Testis (tissue), 5 donors: Measurements from ENCODE around the gene SLC39A7. TPM values are rescaled to one million over a fixed set of nuclear protein-coding genes. Genes with fewer than 3 reads are reported as not detected.

Experiments
- DNase-seq: peaks from one replicate; pipeline ENCODE4 v3.0.0-alpha.2; 2019
- H3K27ac ChIP-seq, 2 donors: fragments of 200-600 bp; sonication (generic); one replicate each; pipeline ENCODE4 v1.5.1; 2019
- H3K27me3 ChIP-seq: fragments of 200-600 bp; sonication (generic); one replicate; pipeline ENCODE4 v1.5.1; 2019
- H3K36me3 ChIP-seq: fragments of 200-600 bp; sonication (generic); one replicate; pipeline ENCODE4 v1.5.1; 2017; ENCODE audit warnings: low read depth; ENCODE audit errors: missing control alignments
- H3K4me1 ChIP-seq: fragments of 200-600 bp; sonication (generic); one replicate; pipeline ENCODE4 v1.5.1; 2019
- H3K4me3 ChIP-seq, 2 donors: fragments of 200-600 bp; sonication (generic); one replicate each; pipeline ENCODE4 v1.5.1; 2017 to 2019
- H3K9me3 ChIP-seq: fragments of 200-600 bp; sonication (generic); one replicate; pipeline ENCODE4 v1.5.1; 2017
- POLR2A ChIP-seq: fragments of 450-650 bp; IDR thresholded peaks from one replicate; pipeline ENCODE4 v1.6.1; 2017; ENCODE audit warnings: antibody characterized with exemption, mild to moderate bottlenecking, moderate library complexity
- WGBS, 2 donors: methylation state at CpG; one replicate each; pipeline ENCODE4 v1.1.5; 2018; 5-methylcytosine and 5-hydroxymethylcytosine counted together
- intact Hi-C: fragments of 100-400 bp; cut with DNase I; formaldehyde crosslinking; loops from one replicate; pipeline ENCODE4 v1.15.1; 2023; ENCODE audit warnings: low total_unique reads
- long read RNA-seq, 2 donors: transcript quantifications; one replicate each; lab custom pipeline, GENCODE V29; 2026
- polyA plus RNA-seq: library from polyadenylated mRNA; stranded (reverse); fragments of 350-450 nt; fragmentation: Illumina TruSeq; extraction: RNeasy Lipid Tissue Mini Kit (QIAGEN cat#74804); gene quantifications from one replicate; pipeline ENCODE4 v1.2.3, GENCODE V29; 2014; ENCODE audit warnings: low read depth, low replicate concordance; ENCODE audit not compliant: insufficient read depth
- total RNA-seq, 2 donors: library from RNA; depleted of rRNA; stranded (reverse); fragments of >200 nt; gene quantifications; one replicate each; pipeline ENCODE4 v1.2.3, GENCODE V29; 2016
- TF ChIP-seq, protein P1 (sequence below), 3 experiments: fragments of 450-650 bp in 2 of 3; fragments of 200-600 bp in 1 of 3; sonication (generic) in 1 of 3; IDR thresholded peaks; one replicate each; pipeline ENCODE4 v1.5.1; 2016 to 2019; ENCODE audit warnings: antibody characterized with exemption in 3 of 3, mild to moderate bottlenecking in 2 of 3, moderate library complexity in 1 of 3

Gene SLC39A7, protein sequence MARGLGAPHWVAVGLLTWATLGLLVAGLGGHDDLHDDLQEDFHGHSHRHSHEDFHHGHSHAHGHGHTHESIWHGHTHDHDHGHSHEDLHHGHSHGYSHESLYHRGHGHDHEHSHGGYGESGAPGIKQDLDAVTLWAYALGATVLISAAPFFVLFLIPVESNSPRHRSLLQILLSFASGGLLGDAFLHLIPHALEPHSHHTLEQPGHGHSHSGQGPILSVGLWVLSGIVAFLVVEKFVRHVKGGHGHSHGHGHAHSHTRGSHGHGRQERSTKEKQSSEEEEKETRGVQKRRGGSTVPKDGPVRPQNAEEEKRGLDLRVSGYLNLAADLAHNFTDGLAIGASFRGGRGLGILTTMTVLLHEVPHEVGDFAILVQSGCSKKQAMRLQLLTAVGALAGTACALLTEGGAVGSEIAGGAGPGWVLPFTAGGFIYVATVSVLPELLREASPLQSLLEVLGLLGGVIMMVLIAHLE
- 10 to 100 TPM; 79.1 to 85.7 TPM for total RNA-seq
- 87.7 TPM for polyA plus RNA-seq
- long read RNA-seq, donor 1, transcript SLC39A7-202 (7 exons, 2,409 nt): major isoform, 8 of 18 reads
- long read RNA-seq, donor 1, transcript SLC39A7-201 (8 exons, 2,153 nt): major isoform, 8 of 18 reads
- long read RNA-seq, donor 1, partial matches to known transcripts: 0 of 18 reads
- long read RNA-seq, donor 1, other reads (novel, unspliced or antisense): 0 of 18 reads
- long read RNA-seq, donor 2, transcript SLC39A7-201 (8 exons, 2,153 nt): minor isoform, 6 of 16 reads
- long read RNA-seq, donor 2, transcript SLC39A7-202 (7 exons, 2,409 nt): major isoform, 10 of 16 reads
- long read RNA-seq, donor 2, partial matches to known transcripts: 0 of 16 reads
- long read RNA-seq, donor 2, other reads (novel, unspliced or antisense): 0 of 16 reads

DNA sequence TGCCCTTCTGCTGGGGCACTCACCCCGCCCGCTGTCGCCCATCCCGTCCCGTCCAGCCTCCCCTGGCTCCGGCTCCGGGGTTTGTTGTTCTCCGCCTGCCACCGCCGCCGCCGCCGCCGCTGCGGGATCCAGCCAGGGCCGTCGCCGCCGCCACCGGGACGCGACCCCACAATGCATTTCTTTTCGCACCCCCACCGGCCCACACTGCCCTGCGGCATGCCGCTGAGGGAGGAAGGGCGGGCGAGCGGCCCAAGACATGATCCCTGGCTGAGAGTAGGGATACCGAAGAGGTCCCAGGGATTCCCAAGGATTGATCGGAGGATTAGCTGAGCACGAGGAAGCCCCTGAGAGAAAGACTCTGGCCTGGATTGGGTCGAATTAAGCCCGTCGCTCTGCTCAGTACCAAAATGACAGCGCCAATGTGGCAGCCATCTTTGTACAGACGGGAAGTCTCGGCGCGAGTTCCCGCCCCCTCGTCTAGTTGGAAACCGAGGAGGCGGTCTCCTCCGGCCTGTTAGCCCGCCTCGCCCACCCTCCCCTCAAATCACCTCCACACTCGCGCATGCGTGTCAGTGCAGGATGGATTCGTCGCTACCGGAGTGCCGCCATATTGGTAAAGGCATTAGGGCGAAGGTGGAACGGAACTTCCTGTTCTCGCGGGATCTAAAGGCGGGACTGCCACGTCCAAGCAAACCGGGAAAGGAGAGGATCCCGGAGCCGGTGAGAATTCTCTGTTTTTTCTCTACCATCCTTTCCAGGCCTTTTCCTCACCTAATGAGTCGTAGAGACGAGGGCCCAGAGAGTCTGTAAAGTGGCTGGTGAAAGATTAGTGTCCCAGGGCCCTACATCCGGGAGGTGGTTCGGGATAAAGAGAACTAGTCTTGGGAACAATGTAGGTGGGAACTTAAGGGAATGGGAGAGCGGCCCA is at the start of gene SLC39A7, which contains the start of gene RXRB:
Gene SLC39A7 (plus strand): TSS at position 649 of the 928 bp plus-strand sequence. CDS start 379 bp downstream, outside the sequence.
Gene RXRB (minus strand): TSS at position 447 of the 928 bp plus-strand sequence. CDS start 189 bp downstream, at position 258.
- 0 to 1% methylated on average over 27 to 65 of the region's 68 CpGs for WGBS, 2 donors
- intact Hi-C loops: loop anchor here (10.0 kb wide), 1 partner anchor 114 kb away; the partner anchor contains the start of genes TAPBP and ZBTB22
- peaks cover 44% of the 10 kb centered on the region for H3K4me1 ChIP-seq

GRCh38 chr6:33151050-33151449 is 49.6 kb upstream of the SLC39A7 start:
- no peak for DNase-seq
- H3K27me3 ChIP-seq: no peaks in the 10 kb centered on the region
- no peak for TF ChIP-seq POLR2A
- TF ChIP-seq, protein P1, sequence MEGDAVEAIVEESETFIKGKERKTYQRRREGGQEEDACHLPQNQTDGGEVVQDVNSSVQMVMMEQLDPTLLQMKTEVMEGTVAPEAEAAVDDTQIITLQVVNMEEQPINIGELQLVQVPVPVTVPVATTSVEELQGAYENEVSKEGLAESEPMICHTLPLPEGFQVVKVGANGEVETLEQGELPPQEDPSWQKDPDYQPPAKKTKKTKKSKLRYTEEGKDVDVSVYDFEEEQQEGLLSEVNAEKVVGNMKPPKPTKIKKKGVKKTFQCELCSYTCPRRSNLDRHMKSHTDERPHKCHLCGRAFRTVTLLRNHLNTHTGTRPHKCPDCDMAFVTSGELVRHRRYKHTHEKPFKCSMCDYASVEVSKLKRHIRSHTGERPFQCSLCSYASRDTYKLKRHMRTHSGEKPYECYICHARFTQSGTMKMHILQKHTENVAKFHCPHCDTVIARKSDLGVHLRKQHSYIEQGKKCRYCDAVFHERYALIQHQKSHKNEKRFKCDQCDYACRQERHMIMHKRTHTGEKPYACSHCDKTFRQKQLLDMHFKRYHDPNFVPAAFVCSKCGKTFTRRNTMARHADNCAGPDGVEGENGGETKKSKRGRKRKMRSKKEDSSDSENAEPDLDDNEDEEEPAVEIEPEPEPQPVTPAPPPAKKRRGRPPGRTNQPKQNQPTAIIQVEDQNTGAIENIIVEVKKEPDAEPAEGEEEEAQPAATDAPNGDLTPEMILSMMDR (IDR thresholded peaks at IDR 0.05): no peak
- no peak overlapping the region for H3K27ac ChIP-seq
- WGBS, 2 donors: 95 to 96% methylated on average over 1 of the region's 1 CpG
- no peaks in the 10 kb centered on the region for H3K36me3 ChIP-seq
- no peaks in the 10 kb centered on the region for H3K9me3 ChIP-seq
- no peak overlapping the region for H3K4me3 ChIP-seq
- no peaks in the 10 kb centered on the region for H3K4me1 ChIP-seq
- intact Hi-C loops: no loop called here

More for the DNA sequence above, at the start of gene SLC39A7, which contains the start of gene RXRB:
- DNase-seq: peak; percentile 99
- Histone ChIP-seq H3K9me3 (no peaks in the 10 kb centered on the region), H3K27ac (peak within 1 kb of the TSS; percentile 91 to 94), H3K4me3 (peak within 1 kb of the TSS; percentile 82), H3K27me3 (no peaks in the 10 kb centered on the region), H3K36me3 (no peaks in the 10 kb centered on the region)
- TF ChIP-seq POLR2A: no peak
- TF ChIP-seq, protein P1 (IDR thresholded peaks at IDR 0.05): no peak

DNA sequence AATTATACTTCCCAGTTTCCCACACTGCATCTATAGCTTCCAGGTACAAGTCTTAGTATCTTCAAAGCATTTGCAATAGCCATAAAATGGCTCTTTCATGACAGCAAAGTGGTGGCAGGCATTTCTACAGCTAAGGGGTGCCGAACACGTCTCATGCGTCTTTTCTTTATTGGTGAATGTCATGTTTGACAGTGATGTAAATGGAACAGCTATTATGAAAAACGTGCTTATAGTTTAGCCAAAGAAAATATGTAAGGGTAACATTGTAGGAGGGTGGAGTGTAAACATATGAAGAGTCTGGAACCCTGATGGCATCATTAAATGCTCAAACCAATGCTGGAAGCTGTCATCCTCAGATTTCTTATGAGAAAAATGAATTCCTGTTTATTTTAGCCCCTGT is 46.3 kb upstream of the SLC39A7 start:
- 76 to 77% methylated on average over 4 of the region's 4 CpGs for WGBS, 2 donors
- no peaks in the 10 kb centered on the region for H3K4me1 ChIP-seq
- H3K27ac ChIP-seq: no peak overlapping the region
- no peak for TF ChIP-seq POLR2A
- TF ChIP-seq, protein P1 (IDR thresholded peaks at IDR 0.05): no peak
- H3K9me3 ChIP-seq: no peaks in the 10 kb centered on the region
- intact Hi-C loops: no loop called here
- H3K36me3 ChIP-seq: no peaks in the 10 kb centered on the region
- H3K4me3 ChIP-seq: no peak overlapping the region
- H3K27me3 ChIP-seq: no peaks in the 10 kb centered on the region
- no peak for DNase-seq

- TF ChIP-seq POLR2A: no peak
- TF ChIP-seq, protein P1 (IDR thresholded peaks at IDR 0.05): no peak
- no peaks in the 10 kb centered on the region for H3K27me3 ChIP-seq
- no peaks in the 10 kb centered on the region for H3K36me3 ChIP-seq
- 80 to 84% methylated on average over 6 of the region's 6 CpGs for WGBS, 2 donors
- H3K4me1 ChIP-seq: peaks cover 10% of the 10 kb centered on the region
- H3K9me3 ChIP-seq: no peaks in the 10 kb centered on the region
- DNase-seq: no peak
- no peak overlapping the region for H3K4me3 ChIP-seq
- intact Hi-C loops: no loop called here
- H3K27ac ChIP-seq: no peak overlapping the region
Observed at GRCh38 chr6:33156561-33156960, 44.1 kb upstream of the SLC39A7 start.
